ENCODE results near the gene UPK2.

The UPK2 gene

GRCh38 chr11:118953265-118953664 is 2.8 kb upstream of the UPK2 start:
- no peak for TF ChIP-seq REST (IDR thresholded peaks at IDR 0.05; ENCODE audit: insufficient read depth in 1 of 2, low read depth in 2 of 2, low read length in 2 of 2)
- no peak for TF ChIP-seq POLR2AphosphoS5 (IDR thresholded peaks at IDR 0.05; ENCODE audit: low read depth, low read length)
- TF ChIP-seq FOXP2 (optimal IDR thresholded peaks at IDR 0.05; ENCODE audit: borderline replicate concordance, extremely low read depth, extremely low read length, insufficient read depth), result no peak
- no peak for TF ChIP-seq TAF1 (IDR thresholded peaks at IDR 0.05; ENCODE audit: borderline replicate concordance, insufficient read depth, low read length)
- TF ChIP-seq SIN3A (IDR thresholded peaks at IDR 0.05; ENCODE audit: borderline replicate concordance, insufficient read depth, low read length), result no peak

- no peak for TF ChIP-seq SIN3A (IDR thresholded peaks at IDR 0.05; ENCODE audit: borderline replicate concordance, insufficient read depth, low read length)
- no peak for TF ChIP-seq REST (IDR thresholded peaks at IDR 0.05; ENCODE audit: insufficient read depth in 1 of 2, low read depth in 2 of 2, low read length in 2 of 2)
- TF ChIP-seq POLR2AphosphoS5 (IDR thresholded peaks at IDR 0.05; ENCODE audit: low read depth, low read length), result no peak
- no peak for TF ChIP-seq FOXP2 (optimal IDR thresholded peaks at IDR 0.05; ENCODE audit: borderline replicate concordance, extremely low read depth, extremely low read length, insufficient read depth)
- no peak for TF ChIP-seq TAF1 (IDR thresholded peaks at IDR 0.05; ENCODE audit: borderline replicate concordance, insufficient read depth, low read length)
Observed at GRCh38 chr11:118956847-118957469, 860 bp downstream of the UPK2 start.

- TF ChIP-seq TAF1 (IDR thresholded peaks at IDR 0.05; ENCODE audit: borderline replicate concordance, insufficient read depth, low read length) (no peak), FOXP2 (optimal IDR thresholded peaks at IDR 0.05; ENCODE audit: borderline replicate concordance, extremely low read depth, extremely low read length, insufficient read depth) (no peak), REST (IDR thresholded peaks at IDR 0.05; ENCODE audit: insufficient read depth in 1 of 2, low read depth in 2 of 2, low read length in 2 of 2) (no peak), SIN3A (IDR thresholded peaks at IDR 0.05; ENCODE audit: borderline replicate concordance, insufficient read depth, low read length) (no peak), POLR2AphosphoS5 (IDR thresholded peaks at IDR 0.05; ENCODE audit: low read depth, low read length) (no peak)
Observed at GRCh38 chr11:118957549-118957948, 1.5 kb downstream of the UPK2 start.

- TF ChIP-seq FOXP2 (optimal IDR thresholded peaks at IDR 0.05; ENCODE audit: borderline replicate concordance, extremely low read depth, extremely low read length, insufficient read depth) (no peak), SIN3A (IDR thresholded peaks at IDR 0.05; ENCODE audit: borderline replicate concordance, insufficient read depth, low read length) (no peak), POLR2AphosphoS5 (IDR thresholded peaks at IDR 0.05; ENCODE audit: low read depth, low read length) (no peak), REST (IDR thresholded peaks at IDR 0.05; ENCODE audit: insufficient read depth in 1 of 2, low read depth in 2 of 2, low read length in 2 of 2) (no peak), TAF1 (IDR thresholded peaks at IDR 0.05; ENCODE audit: borderline replicate concordance, insufficient read depth, low read length) (no peak)
Observed at GRCh38 chr11:118957968-118958367, 1.9 kb downstream of the UPK2 start.
